Measurements from ENCODE around the gene PRSS38.

PRSS38 gene

GRCh38 chr1:227771771-227772170 is 43.7 kb upstream of the PRSS38 start:
- Histone ChIP-seq H3K4me1 (ENCODE audit: control insufficient read depth in 1 of 2, insufficient read depth in 2 of 2, low read length in 2 of 2) (peaks cover 0 to 23% of the 10 kb centered on the region in 2 donors), H3K36me3 (ENCODE audit: control insufficient read depth in 1 of 2, insufficient read depth in 2 of 2, low read length in 2 of 2) (peaks cover 17 to 39% of the 10 kb centered on the region in 2 donors)

GRCh38 chr1:227773558-227773957 is 41.9 kb upstream of the PRSS38 start:
- H3K36me3 ChIP-seq (ENCODE audit: control insufficient read depth in 1 of 2, insufficient read depth in 2 of 2, low read length in 2 of 2): peaks cover 8 to 21% of the 10 kb centered on the region in 2 donors
- peaks cover 0 to 24% of the 10 kb centered on the region in 2 donors for H3K4me1 ChIP-seq (ENCODE audit: control insufficient read depth in 1 of 2, insufficient read depth in 2 of 2, low read length in 2 of 2)
- no peaks in the 10 kb centered on the region for H3K27me3 ChIP-seq (ENCODE audit: low read depth, low read length)
- no peak overlapping the region for H3K27ac ChIP-seq (ENCODE audit: low read length)
- H3K9me3 ChIP-seq (ENCODE audit: control insufficient read depth in 1 of 2, low read length in 2 of 2): no peaks in the 10 kb centered on the region
- no peak overlapping the region for H3K4me3 ChIP-seq (ENCODE audit: low read depth in 1 of 2, low read length in 2 of 2)

More at GRCh38 chr1:227771771-227772170, 43.7 kb upstream of the PRSS38 start:
- Histone ChIP-seq H3K27ac (ENCODE audit: low read length) (no peak overlapping the region), H3K9me3 (ENCODE audit: control insufficient read depth in 1 of 2, low read length in 2 of 2) (no peaks in the 10 kb centered on the region), H3K27me3 (ENCODE audit: low read depth, low read length) (no peaks in the 10 kb centered on the region), H3K4me3 (ENCODE audit: low read depth in 1 of 2, low read length in 2 of 2) (no peak overlapping the region)

DNA sequence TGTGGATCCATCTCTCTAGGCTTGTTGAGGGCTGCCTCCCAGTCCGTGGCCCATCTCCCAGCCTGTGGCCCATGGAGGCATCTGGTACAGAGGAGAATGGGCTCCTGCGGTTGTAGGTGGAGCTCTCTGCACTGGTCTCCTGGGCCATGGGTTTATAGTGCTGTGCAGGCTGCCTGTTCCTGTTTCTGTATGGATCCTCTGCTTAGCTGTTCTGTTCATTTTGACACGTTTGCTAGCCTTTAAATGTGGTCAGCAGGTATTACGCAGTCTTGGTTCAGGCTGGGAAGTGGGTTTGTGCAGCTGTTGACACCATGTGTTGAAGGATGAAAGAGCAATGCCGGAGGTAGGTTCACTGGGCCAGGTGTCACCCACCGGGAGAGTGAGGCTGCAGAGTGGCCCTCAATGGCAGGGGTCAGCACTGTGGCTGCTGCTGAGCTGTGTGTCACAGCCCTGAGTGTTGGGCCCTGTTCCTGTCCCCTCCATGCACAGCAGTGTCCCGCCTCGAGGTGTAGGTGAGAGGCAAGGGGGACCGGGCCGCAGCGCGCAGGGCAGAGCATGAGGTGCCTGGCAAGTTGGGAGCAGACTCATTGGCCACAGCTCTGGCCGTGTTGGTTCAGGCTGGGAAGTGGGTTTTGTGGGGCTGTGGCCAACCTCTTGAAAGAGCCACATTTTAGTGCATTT is 41.3 kb upstream of the PRSS38 start:
- Histone ChIP-seq H3K27me3 (ENCODE audit: low read depth, low read length) (no peaks in the 10 kb centered on the region), H3K4me1 (ENCODE audit: control insufficient read depth in 1 of 2, insufficient read depth in 2 of 2, low read length in 2 of 2) (peaks cover 0 to 24% of the 10 kb centered on the region in 2 donors), H3K36me3 (ENCODE audit: control insufficient read depth in 1 of 2, insufficient read depth in 2 of 2, low read length in 2 of 2) (peaks cover 8 to 14% of the 10 kb centered on the region in 2 donors), H3K9me3 (ENCODE audit: control insufficient read depth in 1 of 2, low read length in 2 of 2) (no peaks in the 10 kb centered on the region), H3K27ac (ENCODE audit: low read length) (no peak overlapping the region), H3K4me3 (ENCODE audit: low read depth in 1 of 2, low read length in 2 of 2) (no peak overlapping the region)

DNA sequence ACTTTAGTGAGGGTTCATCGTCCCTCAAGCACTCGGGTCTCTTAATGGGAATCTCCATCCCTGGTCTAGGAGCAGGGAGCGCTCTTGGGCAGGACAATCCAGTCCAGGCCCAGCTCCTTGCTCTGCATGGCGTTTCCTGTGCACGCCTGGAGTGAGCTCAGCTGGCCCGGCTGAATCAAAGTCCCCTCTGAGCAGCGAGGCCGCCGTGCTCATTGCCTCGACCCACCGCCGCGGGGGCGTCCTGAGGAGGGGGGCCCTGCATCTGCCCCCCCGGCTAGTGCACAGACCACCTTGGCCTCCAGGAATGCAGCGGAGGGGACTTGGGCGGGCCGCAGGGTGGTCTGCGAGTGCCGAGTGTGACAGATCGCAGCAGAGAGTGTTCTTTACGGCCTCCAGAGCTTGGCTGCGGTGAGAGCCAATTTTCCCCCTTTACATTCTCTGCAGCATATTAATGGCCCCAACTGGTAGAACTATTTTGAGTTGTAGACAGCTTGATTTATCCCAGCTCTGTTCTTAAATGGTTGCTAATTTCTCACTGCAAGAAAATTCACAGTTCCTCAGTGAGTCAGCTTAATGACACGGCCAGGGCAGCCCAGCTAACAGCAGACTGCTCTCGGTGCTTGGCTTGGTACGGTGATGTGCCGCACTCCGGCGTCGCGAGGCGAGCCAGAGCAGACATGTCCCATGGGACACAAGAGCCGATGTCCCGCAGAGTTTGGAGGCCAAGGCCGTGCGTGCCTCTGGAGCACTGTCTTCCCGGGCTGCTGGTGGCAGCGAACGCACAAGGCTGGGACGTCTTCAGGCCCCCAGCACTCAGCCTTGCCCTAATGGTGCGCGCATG is 40.4 kb upstream of the PRSS38 start:
- Histone ChIP-seq H3K27me3 (ENCODE audit: low read depth, low read length) (no peaks in the 10 kb centered on the region), H3K27ac (ENCODE audit: low read length) (no peak overlapping the region), H3K4me3 (ENCODE audit: low read depth in 1 of 2, low read length in 2 of 2) (peak overlapping the region in 1 of 2 donors; percentile 36), H3K9me3 (ENCODE audit: control insufficient read depth in 1 of 2, low read length in 2 of 2) (no peaks in the 10 kb centered on the region), H3K36me3 (ENCODE audit: control insufficient read depth in 1 of 2, insufficient read depth in 2 of 2, low read length in 2 of 2) (peaks cover 4 to 8% of the 10 kb centered on the region in 2 donors), H3K4me1 (ENCODE audit: control insufficient read depth in 1 of 2, insufficient read depth in 2 of 2, low read length in 2 of 2) (peaks cover 0 to 24% of the 10 kb centered on the region in 2 donors)

DNA sequence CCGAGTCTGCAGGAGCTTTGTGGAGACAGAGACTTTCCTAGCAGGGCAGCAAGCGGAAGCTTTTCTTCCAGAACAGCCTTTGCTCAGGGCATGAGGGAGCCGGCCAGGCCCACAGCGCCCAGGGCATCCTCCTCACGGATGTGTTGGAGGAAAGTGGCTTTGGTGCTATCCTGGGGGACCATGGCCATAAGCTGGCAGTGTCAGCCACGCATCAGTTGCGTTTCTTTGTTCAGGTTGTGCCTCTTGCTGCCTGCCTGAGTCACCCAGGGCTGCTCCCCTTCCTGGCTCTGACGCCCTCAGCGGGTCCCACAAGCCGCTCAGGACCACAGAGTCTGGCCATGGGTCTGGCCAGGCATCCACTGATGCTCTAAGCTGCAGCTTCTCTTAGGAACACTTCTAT is 39.6 kb upstream of the PRSS38 start:
- Histone ChIP-seq H3K36me3 (ENCODE audit: control insufficient read depth in 1 of 2, insufficient read depth in 2 of 2, low read length in 2 of 2) (peaks cover under 1 to 6% of the 10 kb centered on the region in 2 donors), H3K9me3 (ENCODE audit: control insufficient read depth in 1 of 2, low read length in 2 of 2) (no peaks in the 10 kb centered on the region), H3K27me3 (ENCODE audit: low read depth, low read length) (no peaks in the 10 kb centered on the region), H3K4me1 (ENCODE audit: control insufficient read depth in 1 of 2, insufficient read depth in 2 of 2, low read length in 2 of 2) (peaks cover 0 to 24% of the 10 kb centered on the region in 2 donors), H3K4me3 (ENCODE audit: low read depth in 1 of 2, low read length in 2 of 2) (no peak overlapping the region), H3K27ac (ENCODE audit: low read length) (no peak overlapping the region)

DNA sequence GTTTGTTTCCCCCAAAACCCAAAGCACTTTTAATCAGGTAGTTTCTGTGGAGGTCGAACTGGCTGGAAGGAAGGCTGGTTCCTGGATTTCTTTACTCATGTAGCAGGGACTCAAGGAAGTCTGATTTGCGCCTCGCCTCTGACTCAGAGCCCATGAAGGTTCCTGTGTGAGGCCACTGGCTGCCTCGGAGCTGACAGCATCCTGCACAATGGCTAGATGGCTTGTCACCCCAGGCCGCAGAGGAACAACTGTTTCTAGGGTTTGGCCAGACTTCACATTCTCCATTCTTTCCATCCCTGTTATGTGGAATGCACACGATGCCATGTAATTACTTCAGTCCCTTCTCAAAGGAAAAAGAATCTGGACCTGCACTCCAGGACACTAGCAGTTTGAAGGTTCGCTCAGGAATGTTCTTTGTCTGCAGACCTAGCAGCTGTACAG is 39.1 kb upstream of the PRSS38 start:
- H3K36me3 ChIP-seq (ENCODE audit: control insufficient read depth in 1 of 2, insufficient read depth in 2 of 2, low read length in 2 of 2): peaks cover 4 to 10% of the 10 kb centered on the region in 2 donors
- H3K27ac ChIP-seq (ENCODE audit: low read length): no peak overlapping the region
- no peaks in the 10 kb centered on the region for H3K27me3 ChIP-seq (ENCODE audit: low read depth, low read length)
- H3K4me1 ChIP-seq (ENCODE audit: control insufficient read depth in 1 of 2, insufficient read depth in 2 of 2, low read length in 2 of 2): peaks cover 0 to 24% of the 10 kb centered on the region in 2 donors
- H3K9me3 ChIP-seq (ENCODE audit: control insufficient read depth in 1 of 2, low read length in 2 of 2): no peaks in the 10 kb centered on the region
- no peak overlapping the region for H3K4me3 ChIP-seq (ENCODE audit: low read depth in 1 of 2, low read length in 2 of 2)

DNA sequence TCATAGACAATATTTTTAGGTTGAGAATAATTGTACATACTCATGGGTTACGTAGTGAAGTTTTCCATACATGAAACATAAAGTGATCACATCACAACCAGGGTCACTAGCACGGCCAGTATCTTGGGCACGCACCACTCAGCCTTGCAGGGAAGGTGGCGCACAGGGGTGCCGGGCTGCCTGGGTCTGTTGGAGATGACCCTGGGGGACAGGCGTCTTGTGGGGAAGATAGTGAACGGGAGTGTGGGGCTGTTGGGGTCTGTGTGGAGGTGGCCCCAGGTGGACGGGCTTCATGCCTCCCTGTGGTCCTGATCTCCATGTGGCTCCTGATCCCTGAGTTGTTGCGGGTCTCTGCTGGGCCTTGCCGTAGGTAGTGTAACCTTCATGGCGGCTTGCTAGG is 38.3 kb upstream of the PRSS38 start:
- Histone ChIP-seq H3K4me1 (ENCODE audit: control insufficient read depth in 1 of 2, insufficient read depth in 2 of 2, low read length in 2 of 2) (peaks cover 0 to 24% of the 10 kb centered on the region in 2 donors), H3K27ac (ENCODE audit: low read length) (no peak overlapping the region), H3K27me3 (ENCODE audit: low read depth, low read length) (no peaks in the 10 kb centered on the region), H3K36me3 (ENCODE audit: control insufficient read depth in 1 of 2, insufficient read depth in 2 of 2, low read length in 2 of 2) (peaks cover 4 to 15% of the 10 kb centered on the region in 2 donors), H3K9me3 (ENCODE audit: control insufficient read depth in 1 of 2, low read length in 2 of 2) (no peaks in the 10 kb centered on the region), H3K4me3 (ENCODE audit: low read depth in 1 of 2, low read length in 2 of 2) (no peak overlapping the region)

GRCh38 chr1:227777646-227778045 is 37.8 kb upstream of the PRSS38 start:
- H3K27me3 ChIP-seq (ENCODE audit: low read depth, low read length): no peaks in the 10 kb centered on the region
- H3K9me3 ChIP-seq (ENCODE audit: control insufficient read depth in 1 of 2, low read length in 2 of 2): no peaks in the 10 kb centered on the region
- no peak overlapping the region for H3K4me3 ChIP-seq (ENCODE audit: low read depth in 1 of 2, low read length in 2 of 2)
- H3K4me1 ChIP-seq (ENCODE audit: control insufficient read depth in 1 of 2, insufficient read depth in 2 of 2, low read length in 2 of 2): peaks cover 0 to 24% of the 10 kb centered on the region in 2 donors
- no peak overlapping the region for H3K27ac ChIP-seq (ENCODE audit: low read length)
- H3K36me3 ChIP-seq (ENCODE audit: control insufficient read depth in 1 of 2, insufficient read depth in 2 of 2, low read length in 2 of 2): peaks cover 4 to 17% of the 10 kb centered on the region in 2 donors

GRCh38 chr1:227778401-227778947 is 37.0 kb upstream of the PRSS38 start:
- Histone ChIP-seq H3K4me1 (ENCODE audit: control insufficient read depth in 1 of 2, insufficient read depth in 2 of 2, low read length in 2 of 2) (peaks cover 0 to 24% of the 10 kb centered on the region in 2 donors), H3K27me3 (ENCODE audit: low read depth, low read length) (no peaks in the 10 kb centered on the region), H3K9me3 (ENCODE audit: control insufficient read depth in 1 of 2, low read length in 2 of 2) (no peaks in the 10 kb centered on the region), H3K36me3 (ENCODE audit: control insufficient read depth in 1 of 2, insufficient read depth in 2 of 2, low read length in 2 of 2) (peaks cover 4 to 17% of the 10 kb centered on the region in 2 donors), H3K4me3 (ENCODE audit: low read depth in 1 of 2, low read length in 2 of 2) (no peak overlapping the region), H3K27ac (ENCODE audit: low read length) (no peak overlapping the region)

GRCh38 chr1:227779021-227779441 is 36.4 kb upstream of the PRSS38 start:
- Histone ChIP-seq H3K4me3 (ENCODE audit: low read depth in 1 of 2, low read length in 2 of 2) (no peak overlapping the region), H3K27me3 (ENCODE audit: low read depth, low read length) (no peaks in the 10 kb centered on the region), H3K36me3 (ENCODE audit: control insufficient read depth in 1 of 2, insufficient read depth in 2 of 2, low read length in 2 of 2) (peaks cover 4 to 17% of the 10 kb centered on the region in 2 donors), H3K27ac (ENCODE audit: low read length) (no peak overlapping the region), H3K9me3 (ENCODE audit: control insufficient read depth in 1 of 2, low read length in 2 of 2) (no peaks in the 10 kb centered on the region), H3K4me1 (ENCODE audit: control insufficient read depth in 1 of 2, insufficient read depth in 2 of 2, low read length in 2 of 2) (peaks cover 0 to 24% of the 10 kb centered on the region in 2 donors)

DNA sequence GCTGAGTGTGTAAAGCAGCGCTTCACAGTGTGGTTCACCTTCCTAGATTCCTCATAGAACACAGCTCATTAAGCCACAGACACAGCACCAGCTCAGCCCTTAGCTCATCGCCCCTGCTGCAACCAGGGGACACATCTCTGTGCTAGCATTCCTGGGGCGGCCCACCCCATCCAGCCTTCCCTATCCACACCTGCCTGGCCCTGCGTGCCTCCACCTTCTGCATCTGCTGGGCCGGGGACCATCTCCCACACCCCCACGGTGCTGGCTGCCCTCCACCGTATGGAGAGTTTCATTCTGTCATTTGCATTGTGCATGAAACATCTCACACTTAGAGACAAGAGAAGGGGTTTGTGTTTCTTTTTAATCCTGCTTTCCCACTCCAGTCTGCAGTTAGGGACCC is 35.8 kb upstream of the PRSS38 start:
- no peaks in the 10 kb centered on the region for H3K27me3 ChIP-seq (ENCODE audit: low read depth, low read length)
- no peak overlapping the region for H3K27ac ChIP-seq (ENCODE audit: low read length)
- H3K36me3 ChIP-seq (ENCODE audit: control insufficient read depth in 1 of 2, insufficient read depth in 2 of 2, low read length in 2 of 2): peaks cover 4 to 17% of the 10 kb centered on the region in 2 donors
- H3K4me3 ChIP-seq (ENCODE audit: low read depth in 1 of 2, low read length in 2 of 2): no peak overlapping the region
- H3K9me3 ChIP-seq (ENCODE audit: control insufficient read depth in 1 of 2, low read length in 2 of 2): no peaks in the 10 kb centered on the region
- peaks cover 0 to 19% of the 10 kb centered on the region in 2 donors for H3K4me1 ChIP-seq (ENCODE audit: control insufficient read depth in 1 of 2, insufficient read depth in 2 of 2, low read length in 2 of 2)
